HG03442 (cell line): ENCODE data around the gene FTCDNL1.

Source experiments
- ATAC-seq: cut with Tn5 transposase; IDR thresholded peaks from one replicate; pipeline ENCODE4 v1.9.1; 2021; ENCODE audit warnings: mild to moderate bottlenecking, moderate library complexity; ENCODE audit not compliant: unreplicated experiment

FTCDNL1 gene

DNA sequence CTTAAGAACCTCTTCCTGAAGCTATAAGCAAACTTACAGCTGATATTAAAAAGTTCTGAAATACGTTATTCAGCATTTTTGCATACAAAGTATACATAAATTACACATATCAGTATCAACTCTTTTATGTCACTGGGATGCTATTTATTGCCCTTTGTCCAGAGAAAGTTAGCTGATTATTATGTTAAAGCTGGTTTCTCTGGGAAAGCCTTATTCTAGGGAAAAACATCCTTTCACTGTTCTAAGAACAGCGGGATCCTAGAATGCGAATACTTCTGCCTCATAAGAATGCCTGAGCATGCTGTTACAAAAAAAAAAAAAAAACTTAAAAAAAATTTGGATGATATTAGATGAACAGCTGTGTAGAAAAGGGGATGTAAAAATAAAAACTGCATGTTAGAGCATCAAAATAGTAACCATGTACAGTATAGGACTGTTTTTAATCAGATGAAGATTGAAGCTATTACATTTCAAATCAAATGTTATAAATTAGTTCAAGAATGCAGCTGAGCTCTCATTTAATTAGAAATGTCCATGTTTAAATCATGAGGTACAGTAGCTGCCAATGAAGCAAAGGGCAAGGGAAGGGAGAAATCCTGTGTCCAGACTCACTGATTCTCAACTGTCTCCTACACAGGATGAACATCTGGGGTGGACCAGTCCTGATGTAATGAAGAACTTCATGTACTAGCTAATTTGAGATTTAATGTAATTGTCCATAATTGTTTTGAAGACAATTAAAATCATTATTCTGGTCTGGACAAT lies 8.2 kb downstream of the FTCDNL1 start:
- ATAC-seq: no peak

DNA sequence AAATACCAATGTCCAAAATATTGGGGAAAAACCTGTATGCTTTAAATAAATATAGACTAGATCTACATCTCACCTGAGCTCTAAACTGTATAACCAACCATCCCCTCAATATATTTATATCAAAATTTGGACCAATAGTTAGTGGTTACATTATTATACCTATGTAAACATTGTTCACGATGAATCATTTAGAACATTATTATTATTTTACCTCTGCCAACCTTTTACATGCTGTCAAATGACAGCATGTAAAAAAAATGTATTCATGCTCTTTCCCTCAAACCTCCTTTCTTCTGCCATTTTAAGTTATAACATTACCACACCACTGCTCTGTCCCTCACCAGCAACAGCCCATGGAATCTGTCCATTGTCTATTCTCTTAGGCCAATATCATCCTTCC lies 9.6 kb downstream of the FTCDNL1 start:
- no peak for ATAC-seq

DNA sequence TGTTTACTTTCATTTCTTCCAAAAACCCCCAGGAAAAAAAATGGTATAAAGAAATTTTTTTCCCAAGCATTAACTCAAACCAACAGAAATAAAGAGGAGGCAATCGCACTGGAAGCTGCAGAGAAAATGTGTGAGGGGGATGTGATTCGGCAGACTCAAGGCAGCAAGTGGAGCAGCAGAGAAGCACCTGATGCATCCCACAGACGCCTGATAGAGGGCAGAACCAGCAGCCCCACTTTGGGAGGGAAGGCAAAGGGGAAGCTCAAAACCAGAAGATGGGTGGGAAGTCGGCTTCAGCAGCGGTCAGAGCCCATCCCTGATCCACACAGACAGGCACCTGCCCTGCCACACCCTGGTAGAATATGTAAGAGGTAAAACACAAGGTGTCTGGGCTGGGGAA lies 12.6 kb downstream of the FTCDNL1 start:
- ATAC-seq: no peak

DNA sequence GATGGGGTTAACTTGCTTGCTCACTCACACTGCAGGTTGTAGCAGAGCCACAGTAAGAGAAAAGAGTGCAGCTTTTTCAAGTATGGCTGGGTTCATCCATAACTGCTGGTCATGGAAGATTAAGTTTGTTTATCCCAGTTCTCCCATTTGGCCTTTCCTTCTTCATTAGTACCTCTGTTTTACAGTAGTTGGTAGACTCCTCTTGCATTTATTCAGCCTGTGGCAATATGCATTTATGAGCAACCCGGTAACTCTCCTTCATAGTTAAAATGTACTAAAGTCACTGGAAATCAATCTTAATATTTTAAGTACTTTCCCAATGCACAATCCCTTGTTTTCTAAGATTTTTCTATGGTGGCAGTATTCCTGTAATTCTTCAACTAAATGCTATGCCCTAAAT lies 14.0 kb downstream of the FTCDNL1 start:
- no peak for ATAC-seq

DNA sequence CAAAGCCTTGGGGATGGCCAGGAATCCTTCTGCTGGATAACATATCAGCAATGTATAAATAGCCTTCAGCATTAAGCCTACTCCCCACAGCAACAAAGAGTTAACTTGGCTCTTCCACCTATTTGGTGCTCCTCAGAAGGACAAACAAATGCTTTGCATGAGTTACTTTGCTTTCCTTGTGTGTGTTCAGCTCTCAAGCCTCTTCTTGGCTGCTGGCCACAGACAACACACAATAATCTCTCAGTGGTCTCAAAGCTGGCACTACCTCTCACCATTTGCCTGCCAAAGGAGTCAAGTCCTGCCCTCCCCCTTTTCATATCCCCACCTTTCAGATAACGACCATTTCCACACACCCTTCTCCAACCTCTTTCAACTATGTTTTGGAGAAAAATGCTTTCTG lies 17.5 kb downstream of the FTCDNL1 start:
- no peak for ATAC-seq

DNA sequence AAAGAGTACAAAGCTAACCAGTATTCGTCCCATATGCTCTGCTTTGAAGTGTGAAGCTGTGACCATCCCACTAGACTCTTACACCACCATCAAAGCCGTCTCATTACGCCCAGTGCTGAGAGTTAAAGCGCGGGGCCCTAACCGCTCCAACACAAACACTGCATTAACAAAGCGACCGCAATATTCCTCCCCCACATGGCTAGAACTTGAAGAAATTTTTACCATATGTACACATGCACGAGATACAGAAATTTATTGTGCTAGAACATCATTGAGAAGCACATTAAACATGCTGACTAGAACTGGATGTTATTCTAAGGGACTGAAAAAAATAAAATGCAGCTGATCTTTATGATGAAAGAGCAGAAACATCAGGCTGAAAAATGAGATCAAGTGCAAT lies 20.5 kb downstream of the FTCDNL1 start:
- ATAC-seq: no peak

DNA sequence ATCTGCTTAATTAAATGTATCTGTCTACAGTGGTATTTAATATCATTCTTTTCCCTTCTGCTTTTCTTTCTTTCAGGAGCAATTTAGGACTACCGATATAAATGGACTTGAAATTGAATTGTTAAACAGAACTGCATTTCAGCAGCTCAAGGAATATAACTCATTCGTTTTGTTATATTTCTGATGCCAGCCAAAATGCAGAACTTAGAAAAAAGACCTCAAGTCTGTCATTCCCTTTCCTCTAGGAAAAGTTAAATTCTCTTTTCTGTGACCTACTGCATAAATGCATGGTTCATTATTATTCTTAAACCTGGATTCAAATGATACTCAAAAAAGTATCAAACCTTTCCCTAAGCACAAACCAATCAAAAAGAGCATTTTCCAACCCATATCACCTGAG lies 21.4 kb downstream of the FTCDNL1 start:
- ATAC-seq: no peak

DNA sequence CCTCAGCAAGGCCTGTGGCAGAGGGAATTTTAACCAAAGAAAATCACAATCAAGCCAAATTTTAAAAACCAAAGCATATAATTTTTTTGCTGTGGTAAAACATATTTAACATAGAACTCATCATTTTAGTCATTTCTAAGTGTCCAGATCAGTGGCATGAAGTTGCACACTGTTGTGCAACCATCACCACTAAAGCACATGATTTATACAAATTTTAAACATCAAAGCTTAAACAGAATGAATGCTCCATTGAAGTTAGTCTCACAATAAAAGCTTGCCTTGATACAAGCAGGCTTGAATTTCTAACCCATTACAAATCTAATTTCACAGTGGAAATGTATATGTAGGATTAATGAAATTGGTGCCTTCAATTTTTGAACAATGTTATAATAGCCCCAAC lies 31.2 kb downstream of the FTCDNL1 start:
- no peak for ATAC-seq

DNA sequence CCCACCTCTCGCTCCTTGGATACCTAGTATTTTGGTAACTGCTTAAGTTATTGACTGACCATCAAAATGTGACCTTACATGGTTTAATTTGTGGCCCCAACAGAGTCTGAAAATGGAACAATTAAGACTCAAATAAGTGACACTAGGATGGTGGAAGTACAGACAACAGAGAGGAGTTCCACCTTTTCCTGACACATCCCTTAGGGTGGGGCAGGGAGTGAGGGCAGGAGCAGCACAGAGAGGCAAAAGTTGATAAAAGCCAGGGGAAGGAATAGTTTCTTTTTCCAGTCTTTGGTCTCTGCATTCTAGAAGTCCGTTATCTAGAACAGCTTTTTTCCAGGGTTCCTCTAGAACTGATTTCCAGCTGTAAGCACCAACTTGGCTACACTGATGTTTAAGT lies 32.2 kb downstream of the FTCDNL1 start:
- ATAC-seq: no peak

DNA sequence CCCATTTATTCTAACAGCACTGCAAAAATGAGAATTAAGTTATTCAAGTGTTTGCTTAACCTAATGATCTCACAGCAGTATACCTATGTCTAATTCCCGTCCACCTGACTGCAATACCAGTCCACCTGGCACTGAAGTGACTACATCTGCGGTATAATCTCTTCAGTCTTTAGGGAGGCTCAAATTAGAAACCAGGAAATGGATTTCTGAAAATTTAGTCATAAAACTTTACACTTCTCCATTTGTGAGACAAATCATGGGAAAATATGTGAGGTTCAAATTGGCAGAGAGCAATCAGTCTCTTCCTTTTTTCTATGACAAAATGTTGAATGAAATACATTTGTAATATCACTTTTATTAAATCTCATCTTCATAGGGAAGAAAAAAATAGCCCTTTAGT lies 33.0 kb downstream of the FTCDNL1 start:
- no peak for ATAC-seq

DNA sequence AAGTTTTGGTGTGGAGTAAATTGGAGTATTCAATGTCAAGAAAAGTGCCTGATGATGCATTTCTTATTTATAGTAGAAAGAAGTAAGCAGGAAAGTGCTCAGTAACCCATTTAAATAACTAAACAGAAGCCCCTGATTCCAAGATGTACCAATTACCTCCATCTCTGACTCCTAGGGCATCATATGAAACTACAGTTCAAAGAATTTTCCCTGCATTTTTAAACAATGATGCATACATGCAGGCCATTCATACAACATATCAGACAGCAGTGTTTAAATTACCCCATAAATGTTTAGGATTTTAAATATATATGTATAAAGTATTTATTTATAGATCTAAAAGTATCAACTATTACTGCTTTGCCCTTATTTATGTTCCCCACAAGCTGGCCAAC lies 36.2 kb downstream of the FTCDNL1 start:
- no peak for ATAC-seq

DNA sequence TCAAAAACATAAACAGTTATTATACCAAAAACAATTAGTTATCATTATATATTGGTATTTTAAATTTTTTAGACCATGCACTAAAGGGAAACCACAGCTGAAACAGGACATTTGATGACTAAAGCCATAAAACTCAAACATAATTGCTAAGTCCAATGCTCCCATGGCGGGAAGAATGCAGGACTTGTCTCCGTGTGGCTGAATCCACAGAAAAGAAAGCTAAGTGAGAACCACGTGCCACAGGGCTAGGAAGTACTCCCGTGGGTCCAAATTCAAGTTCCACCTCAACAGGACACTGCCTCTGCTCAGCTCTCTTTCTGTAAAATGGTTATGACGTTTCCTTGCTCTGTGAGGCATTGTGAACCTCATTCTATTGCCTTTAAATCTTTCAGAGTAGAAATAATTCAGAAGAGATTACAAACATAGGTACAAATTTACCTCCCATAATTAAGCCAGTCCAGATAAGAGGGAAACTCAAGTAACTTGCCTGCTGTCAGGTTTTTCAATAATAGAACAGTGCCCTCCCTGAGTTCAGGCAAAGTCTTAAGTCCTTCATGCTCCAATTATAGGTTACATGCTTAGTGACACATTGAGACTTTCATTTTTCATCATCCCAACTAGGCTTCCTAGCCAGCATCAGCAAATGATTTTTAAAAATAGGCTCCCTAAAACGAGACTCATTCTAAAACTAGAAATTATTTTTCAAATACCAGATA lies 36.7 kb downstream of the FTCDNL1 start:
- ATAC-seq: peak; percentile 57

DNA sequence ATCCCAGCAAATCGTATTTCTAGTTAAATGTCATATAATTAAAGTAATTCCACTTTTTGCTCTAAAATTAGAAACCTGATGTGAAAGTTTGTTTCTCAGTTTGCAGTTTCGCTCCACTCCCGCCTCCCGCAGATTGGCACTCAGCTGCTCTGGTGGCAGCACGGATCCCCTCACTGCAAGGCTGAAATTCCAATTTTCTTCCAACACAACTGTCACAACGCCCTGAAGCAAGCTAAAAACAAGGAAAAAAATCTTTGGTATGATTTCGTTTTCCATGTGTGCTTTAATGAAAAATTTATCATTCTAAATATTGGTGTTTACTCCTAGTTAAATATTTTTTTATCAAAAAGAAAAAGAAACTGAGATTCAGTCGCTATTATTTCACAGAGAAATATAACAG lies 38.5 kb downstream of the FTCDNL1 start:
- no peak for ATAC-seq

DNA sequence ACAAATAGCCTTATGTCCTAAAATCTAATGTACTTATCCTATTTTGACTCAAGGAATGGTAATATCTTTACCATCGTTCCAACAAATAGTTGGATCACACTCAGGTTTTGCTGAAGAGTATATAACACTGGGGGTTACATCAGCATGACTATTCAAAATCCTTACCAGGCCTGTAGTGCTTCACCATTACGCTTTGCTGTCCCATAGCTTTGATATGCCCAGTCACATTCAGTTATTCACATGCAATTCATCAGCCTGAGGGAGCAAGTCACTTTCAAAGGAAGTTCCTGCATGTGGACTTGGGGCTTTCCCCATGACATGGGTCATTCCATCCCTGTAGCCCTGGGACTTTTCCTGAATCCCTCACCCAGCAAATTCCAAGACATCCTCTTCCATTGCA lies 39.6 kb downstream of the FTCDNL1 start:
- no peak for ATAC-seq

DNA sequence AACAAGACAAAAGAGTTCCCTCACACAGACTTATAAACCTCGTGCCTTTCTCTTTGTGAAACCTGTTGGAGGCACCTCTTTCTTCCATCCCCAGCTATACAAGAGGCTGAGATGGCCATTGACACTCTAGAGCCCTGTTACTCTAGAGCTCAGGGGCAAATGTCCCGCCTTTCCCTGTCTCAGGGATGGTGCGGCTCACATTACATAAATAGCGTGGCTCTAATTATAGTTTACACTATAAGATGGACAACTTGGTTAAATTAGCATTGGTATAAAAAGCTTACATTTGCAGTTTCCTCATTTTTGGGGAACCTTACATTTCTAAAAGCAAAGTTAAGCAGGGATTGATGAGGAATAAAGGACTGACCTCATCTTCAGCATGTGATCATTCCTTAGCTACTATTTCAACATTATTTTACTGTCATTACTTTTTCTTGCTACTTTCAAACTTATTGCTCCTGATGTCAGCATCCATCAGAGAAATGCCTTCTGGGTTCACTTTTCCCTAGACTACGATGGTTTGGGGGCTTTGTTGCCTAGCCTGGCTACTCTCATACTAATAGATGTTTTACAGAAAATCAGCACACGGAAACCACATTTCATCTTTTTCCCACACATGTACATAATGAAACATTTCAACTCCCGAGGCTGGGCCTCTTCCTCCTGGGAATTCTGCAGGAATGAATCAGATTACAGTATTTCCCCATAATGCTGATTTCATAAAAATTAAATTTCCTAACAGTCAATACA lies 40.4 kb downstream of the FTCDNL1 start:
- no peak for ATAC-seq

DNA sequence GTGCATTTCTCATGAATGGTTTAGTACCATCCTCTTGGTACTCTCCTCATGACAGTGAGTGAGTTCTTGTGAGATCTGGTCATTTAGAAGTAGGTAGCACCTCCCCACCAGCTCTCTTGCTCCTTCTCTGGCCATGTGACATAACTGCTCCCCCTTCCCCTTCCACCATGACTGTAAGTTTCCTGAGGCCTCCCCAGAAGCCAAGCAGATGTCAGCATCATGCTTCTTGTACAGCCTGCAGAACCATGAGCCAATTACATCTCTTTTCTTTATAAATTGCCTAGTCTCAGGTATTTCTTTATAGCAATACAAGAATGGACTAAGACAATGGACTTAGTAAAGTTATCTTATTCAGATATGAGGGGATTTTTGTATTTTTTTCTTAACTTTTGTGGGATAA lies 43.0 kb downstream of the FTCDNL1 start:
- no peak for ATAC-seq

DNA sequence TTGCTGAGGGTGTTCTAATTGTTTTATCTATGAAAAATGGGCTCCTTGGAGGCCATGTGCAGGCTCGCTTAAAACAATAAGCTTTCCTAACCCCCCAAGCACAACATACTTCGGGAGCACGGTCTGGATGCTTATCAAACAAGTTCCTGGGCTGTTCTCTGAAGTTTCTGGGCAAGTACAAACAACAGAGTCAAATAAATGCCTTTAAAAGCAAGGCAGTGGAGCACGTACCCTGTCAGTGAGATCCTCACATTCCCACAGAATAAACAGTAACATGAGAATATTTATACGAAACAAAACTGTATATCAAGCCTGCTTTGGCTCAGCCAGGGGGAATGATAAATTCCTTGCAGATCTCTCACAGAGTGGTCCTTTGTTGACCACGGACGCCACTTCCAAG lies 44.8 kb downstream of the FTCDNL1 start:
- ATAC-seq: no peak

DNA sequence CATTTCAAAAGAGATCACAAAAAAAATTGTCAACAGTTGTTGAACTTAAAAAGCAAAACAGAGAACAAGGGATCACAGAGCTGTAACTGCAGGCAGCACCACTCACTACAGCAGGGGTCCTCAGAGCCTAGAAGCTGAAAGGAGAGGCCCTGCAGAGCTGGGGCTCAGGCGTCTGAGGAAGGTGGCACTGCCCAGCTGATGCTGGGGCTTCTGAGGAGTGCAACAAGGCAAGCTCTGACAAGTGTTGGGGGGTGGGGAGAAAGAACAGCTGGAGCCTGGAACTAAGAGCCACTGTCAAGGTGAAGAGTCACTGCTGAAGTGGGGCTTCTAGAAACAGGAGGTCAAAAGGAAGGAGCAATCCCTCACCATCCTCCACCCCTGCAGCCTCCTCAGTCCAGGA lies 46.2 kb downstream of the FTCDNL1 start:
- no peak for ATAC-seq

DNA sequence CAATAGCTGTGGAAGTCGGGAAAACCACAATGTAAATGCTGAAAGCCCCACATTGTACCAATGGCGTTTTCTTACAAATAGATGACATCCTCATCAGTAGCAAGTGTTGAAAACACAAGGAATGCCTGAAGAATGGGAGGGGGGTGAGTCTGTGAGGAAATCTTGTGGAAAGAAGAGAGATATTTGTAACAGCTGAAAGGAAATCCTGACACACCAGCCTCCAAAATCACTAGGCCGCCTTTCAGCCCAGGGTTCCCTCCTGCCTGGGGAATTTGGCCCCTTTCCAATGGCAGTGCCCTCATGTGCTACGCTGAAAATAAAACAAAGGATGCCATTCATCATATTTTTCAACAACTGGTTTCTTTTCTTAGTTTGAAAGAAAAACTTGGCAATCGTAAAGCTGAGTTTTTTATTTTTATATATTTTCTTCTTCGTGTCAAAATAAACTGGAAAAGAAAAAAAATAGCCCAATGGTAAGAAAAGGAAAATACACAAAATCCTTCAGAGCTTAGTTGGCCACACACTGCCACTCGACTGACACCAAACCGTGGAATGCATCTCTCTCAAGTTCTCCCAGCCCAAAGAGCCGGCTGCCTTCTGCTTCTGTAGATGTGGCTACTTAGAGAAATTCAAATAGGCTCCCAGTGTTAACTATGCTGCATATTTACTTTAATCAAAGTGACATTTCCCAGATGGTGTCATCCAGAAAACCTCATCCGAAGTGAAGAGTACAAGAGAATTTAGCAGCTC lies 52.0 kb downstream of the FTCDNL1 start:
- ATAC-seq: no peak

DNA sequence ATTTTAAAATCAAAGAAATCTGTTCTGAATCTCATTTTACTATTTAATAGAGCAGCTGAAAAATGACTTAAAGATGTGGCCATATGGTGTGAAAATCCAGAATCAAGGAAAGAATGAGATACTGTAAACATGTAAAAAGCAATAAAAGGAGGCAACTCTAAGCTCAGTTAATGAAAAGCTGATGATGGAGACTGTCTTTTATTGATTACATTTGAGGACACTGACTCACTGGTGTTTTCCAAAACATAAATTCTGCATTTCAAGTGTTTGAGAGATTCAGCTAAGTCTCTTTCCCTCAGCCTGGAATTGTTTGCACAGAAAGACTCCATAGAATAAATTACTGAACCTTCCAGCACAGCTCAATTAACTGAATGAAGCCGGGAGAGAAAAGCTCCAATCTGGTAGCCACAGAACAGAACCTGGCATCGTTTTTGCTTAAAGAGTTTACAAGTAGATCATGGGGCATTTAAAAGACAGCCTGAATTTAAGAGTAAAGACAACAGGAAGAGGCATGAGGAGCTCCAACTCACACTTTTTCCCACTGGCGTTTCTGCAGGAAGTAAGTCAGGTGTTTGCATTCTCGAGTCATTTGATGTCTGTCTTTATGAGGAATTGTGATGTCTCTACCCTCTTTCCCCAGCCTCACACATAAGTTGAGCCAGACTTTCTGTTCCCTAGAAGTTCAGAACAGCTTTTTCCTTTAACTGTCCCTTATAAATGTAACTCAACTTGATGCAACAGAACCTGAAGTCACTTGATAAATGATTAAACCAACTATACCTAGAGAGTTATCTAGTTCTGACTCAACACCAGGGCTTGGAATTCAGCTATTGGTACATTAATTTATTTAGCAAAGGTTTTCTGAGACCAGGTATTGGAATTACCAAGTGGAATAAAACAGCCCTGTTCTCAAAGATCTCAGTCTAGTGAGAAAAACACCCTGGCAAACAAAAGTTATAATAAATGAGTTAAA lies 53.3 kb downstream of the FTCDNL1 start:
- no peak for ATAC-seq
